A549 treated with RU486 at 1 μM for 4 hours (cell line): ENCODE data around the gene GALNT9. TPM values are rescaled to one million over a fixed set of nuclear protein-coding genes. Genes with fewer than 3 reads are reported as not detected.

ENCODE experiments used
- total RNA-seq: library from RNA; stranded (reverse); fragments of 200-300 nt; extraction: Qiagen RNA extraction; gene quantifications from 5 replicates; pipeline ENCODE4 v1.2.3, GENCODE V29; 2022; ENCODE audit warnings: low read depth

Gene GALNT9
- 3.2 to 7.4 TPM (median 6.5 TPM) in 5 replicates for total RNA-seq

GRCh38 chr12:132329036-132329719, at the start of gene GALNT9:
TSS of gene GALNT9 (minus strand) at chr12:132329589. CDS start at chr12:132329203, 386 bp downstream.

Other genes with a start within 250 kb of the GALNT9 start
- gene DDX51, start 185.3 kb downstream of the GALNT9 start, total RNA-seq = 20.9 to 28.9 TPM (median 28.3 TPM) in 5 replicates
- gene NOC4L, start 185.1 kb downstream of the GALNT9 start, total RNA-seq = 36.9 to 66.0 TPM (median 60.9 TPM) in 5 replicates
- gene FBRSL1, start 160.6 kb upstream of the GALNT9 start, total RNA-seq = 50.9 to 94.0 TPM (median 81.4 TPM) in 5 replicates